Measurements from ENCODE around the gene CCNF. TPM values are rescaled to one million over a fixed set of nuclear protein-coding genes. Genes with fewer than 3 reads are reported as not detected.

Gene CCNF
- total and polyA plus RNA-seq, 9 of the 15 experiments (the other 6 are each of a cell fraction or from before 2014, with no cell fraction given) = 4.1 to 70.1 (median 29.5) TPM

GRCh38 chr16:2428784-2429033, 538 bp upstream of the CCNF start (continued):
- no peak for TF ChIP-seq PCBP2 (IDR thresholded peaks at IDR 0.05; ENCODE audit: low read depth, low read length, poor library complexity, severe bottlenecking)
- TF ChIP-seq, protein P1, sequence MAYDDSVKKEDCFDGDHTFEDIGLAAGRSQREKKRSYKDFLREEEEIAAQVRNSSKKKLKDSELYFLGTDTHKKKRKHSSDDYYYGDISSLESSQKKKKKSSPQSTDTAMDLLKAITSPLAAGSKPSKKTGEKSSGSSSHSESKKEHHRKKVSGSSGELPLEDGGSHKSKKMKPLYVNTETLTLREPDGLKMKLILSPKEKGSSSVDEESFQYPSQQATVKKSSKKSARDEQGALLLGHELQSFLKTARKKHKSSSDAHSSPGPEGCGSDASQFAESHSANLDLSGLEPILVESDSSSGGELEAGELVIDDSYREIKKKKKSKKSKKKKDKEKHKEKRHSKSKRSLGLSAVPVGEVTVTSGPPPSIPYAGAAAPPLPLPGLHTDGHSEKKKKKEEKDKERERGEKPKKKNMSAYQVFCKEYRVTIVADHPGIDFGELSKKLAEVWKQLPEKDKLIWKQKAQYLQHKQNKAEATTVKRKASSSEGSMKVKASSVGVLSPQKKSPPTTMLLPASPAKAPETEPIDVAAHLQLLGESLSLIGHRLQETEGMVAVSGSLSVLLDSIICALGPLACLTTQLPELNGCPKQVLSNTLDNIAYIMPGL (CRISPR knock-in tag; IDR thresholded peaks at IDR 0.05) = 0 out of 2 replicates have a peak, but pooled peaks have one; percentile 22
- TF ChIP-seq HDAC1 (IDR thresholded peaks at IDR 0.05) = peak in 1 of 2 experiments; percentile 87; a peak in 2 of 4 replicates
- no peak for TF ChIP-seq DIDO1 (tag; IDR thresholded peaks at IDR 0.05; ENCODE audit: low read depth)
- no peak for TF ChIP-seq SRSF1 (IDR thresholded peaks at IDR 0.05; ENCODE audit: low read depth, low read length)
- peak; percentile 96 for TF ChIP-seq FOXP1 (CRISPR knock-in tag; IDR thresholded peaks at IDR 0.05)
- TF ChIP-seq SAFB (IDR thresholded peaks at IDR 0.05; ENCODE audit: borderline replicate concordance, low read depth, low read length) = peak; percentile 33; the same call in 1 of the 2 replicates
- TF ChIP-seq STAG1 (CRISPR knock-in tag; IDR thresholded peaks at IDR 0.05; ENCODE audit: borderline replicate concordance) = peak; percentile 15; the same call in 1 of the 2 replicates
- peak in 1 of 2 experiments; percentile 91; a peak in 2 of 4 replicates for TF ChIP-seq TEAD1 (CRISPR knock-in tag; IDR thresholded peaks at IDR 0.05)
- TF ChIP-seq MAZ (CRISPR knock-in tag; conservative IDR thresholded peaks at IDR 0.05 in 1 of 2, IDR thresholded peaks at IDR 0.05 in 1 of 2) = peak in 1 of 2 experiments; percentile 49; a peak in 1 of 4 replicates
- peak; percentile 85; the same call in 1 of the 2 replicates for TF ChIP-seq POLR2A (conservative IDR thresholded peaks at IDR 0.05)
- peak in 1 of 2 experiments; percentile 61 for TF ChIP-seq E2F6 (IDR thresholded peaks at IDR 0.05; ENCODE audit: borderline replicate concordance in 1 of 2, extremely low read depth in 1 of 2, insufficient read depth in 1 of 2, insufficient read length in 1 of 2, low read depth in 1 of 2, low read length in 1 of 2, poor library complexity in 1 of 2, severe bottlenecking in 1 of 2)
- TF ChIP-seq PHF8 (IDR thresholded peaks at IDR 0.05; ENCODE audit: borderline replicate concordance, low read length) = peak; percentile 82; the same call in 1 of the 2 replicates
- TF ChIP-seq HBP1 (CRISPR knock-in tag; IDR thresholded peaks at IDR 0.05) = no peak
- no peak for TF ChIP-seq MYC (IDR thresholded peaks at IDR 0.05; ENCODE audit: low read depth, low read length)
- TF ChIP-seq MYC (CRISPR knock-in tag; IDR thresholded peaks at IDR 0.05; ENCODE audit: borderline replicate concordance, low read depth) = peak; percentile 94; the same call in 1 of the 2 replicates
- no peak for TF ChIP-seq GTF2B (IDR thresholded peaks at IDR 0.05; ENCODE audit: extremely low read depth, insufficient read length)
- TF ChIP-seq, protein P2, sequence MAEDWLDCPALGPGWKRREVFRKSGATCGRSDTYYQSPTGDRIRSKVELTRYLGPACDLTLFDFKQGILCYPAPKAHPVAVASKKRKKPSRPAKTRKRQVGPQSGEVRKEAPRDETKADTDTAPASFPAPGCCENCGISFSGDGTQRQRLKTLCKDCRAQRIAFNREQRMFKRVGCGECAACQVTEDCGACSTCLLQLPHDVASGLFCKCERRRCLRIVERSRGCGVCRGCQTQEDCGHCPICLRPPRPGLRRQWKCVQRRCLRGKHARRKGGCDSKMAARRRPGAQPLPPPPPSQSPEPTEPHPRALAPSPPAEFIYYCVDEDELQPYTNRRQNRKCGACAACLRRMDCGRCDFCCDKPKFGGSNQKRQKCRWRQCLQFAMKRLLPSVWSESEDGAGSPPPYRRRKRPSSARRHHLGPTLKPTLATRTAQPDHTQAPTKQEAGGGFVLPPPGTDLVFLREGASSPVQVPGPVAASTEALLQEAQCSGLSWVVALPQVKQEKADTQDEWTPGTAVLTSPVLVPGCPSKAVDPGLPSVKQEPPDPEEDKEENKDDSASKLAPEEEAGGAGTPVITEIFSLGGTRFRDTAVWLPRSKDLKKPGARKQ (CRISPR knock-in tag; IDR thresholded peaks at IDR 0.05) = no peak
- TF ChIP-seq ZNF764 (CRISPR knock-in tag; IDR thresholded peaks at IDR 0.05; ENCODE audit: low read depth) = no peak
- no peak for TF ChIP-seq CC2D1A (IDR thresholded peaks at IDR 0.05)
- TF ChIP-seq GATAD2A (IDR thresholded peaks at IDR 0.05) = 0 out of 2 replicates have a peak, but pooled peaks have one; percentile 11
- no peak for TF ChIP-seq ZNF778 (CRISPR knock-in tag; IDR thresholded peaks at IDR 0.05)

All from K562 (cell line).